Measurements from ENCODE around the gene DHRS2. TPM values are rescaled to one million over a fixed set of nuclear protein-coding genes. Genes with fewer than 3 reads are reported as not detected.

The DHRS2 gene
- total RNA-seq, 2 donors from 2014 or later: not detected

DNA sequence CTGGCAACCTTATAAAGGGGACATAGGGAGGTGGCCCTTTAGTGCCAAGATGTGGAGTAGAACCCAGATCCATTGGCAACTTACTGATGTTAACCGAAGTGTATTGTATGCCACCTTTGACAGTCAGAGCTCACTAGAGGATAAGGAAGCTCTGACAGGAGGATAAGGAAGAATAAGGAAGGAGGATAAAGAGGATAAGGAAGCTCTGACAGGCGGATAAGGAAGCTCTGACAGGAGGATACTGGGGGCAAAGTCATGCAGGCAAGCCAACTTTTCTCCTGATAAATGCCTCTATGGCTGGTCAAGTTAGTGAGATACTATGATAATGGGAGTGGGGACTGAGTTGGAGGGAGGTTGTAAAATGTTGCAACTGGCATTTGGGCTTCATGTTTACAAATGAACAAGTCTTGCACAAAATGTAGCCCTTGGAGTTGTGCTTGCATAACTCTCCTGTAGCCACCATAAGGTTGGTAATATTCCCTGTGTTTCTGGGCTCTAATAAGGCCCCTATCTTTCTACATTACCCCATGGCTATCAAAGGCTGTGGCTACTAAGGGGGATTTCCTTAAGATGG, 17.7 kb upstream of the DHRS2 start:
- H3K4me3 Mint-ChIP-seq: no peak overlapping the region
- peaks cover 43% of the 10 kb centered on the region for H3K27me3 Mint-ChIP-seq
- peaks cover 3% of the 10 kb centered on the region for H3K36me3 Mint-ChIP-seq (ENCODE audit: low read depth)
- H3K27ac Mint-ChIP-seq: no peak overlapping the region
- no peaks in the 10 kb centered on the region for H3K9me3 ChIP-seq (ENCODE audit: control insufficient read depth, low read length, poor library complexity, severe bottlenecking)
- DNase-seq: no peak
- peaks cover 4% of the 10 kb centered on the region for H3K4me1 Mint-ChIP-seq
- ATAC-seq: no peak

GRCh38 chr14:23620177-23620702, 15.9 kb upstream of the DHRS2 start:
- H3K27ac Mint-ChIP-seq: no peak overlapping the region
- ATAC-seq (no peak), DNase-seq (no peak)
- no peaks in the 10 kb centered on the region for H3K4me1 Mint-ChIP-seq
- peaks cover 3% of the 10 kb centered on the region for H3K36me3 Mint-ChIP-seq (ENCODE audit: low read depth)
- peaks cover 37% of the 10 kb centered on the region for H3K27me3 Mint-ChIP-seq
- no peak overlapping the region for H3K4me3 Mint-ChIP-seq
- H3K9me3 ChIP-seq (ENCODE audit: control insufficient read depth, low read length, poor library complexity, severe bottlenecking): no peaks in the 10 kb centered on the region

DNA sequence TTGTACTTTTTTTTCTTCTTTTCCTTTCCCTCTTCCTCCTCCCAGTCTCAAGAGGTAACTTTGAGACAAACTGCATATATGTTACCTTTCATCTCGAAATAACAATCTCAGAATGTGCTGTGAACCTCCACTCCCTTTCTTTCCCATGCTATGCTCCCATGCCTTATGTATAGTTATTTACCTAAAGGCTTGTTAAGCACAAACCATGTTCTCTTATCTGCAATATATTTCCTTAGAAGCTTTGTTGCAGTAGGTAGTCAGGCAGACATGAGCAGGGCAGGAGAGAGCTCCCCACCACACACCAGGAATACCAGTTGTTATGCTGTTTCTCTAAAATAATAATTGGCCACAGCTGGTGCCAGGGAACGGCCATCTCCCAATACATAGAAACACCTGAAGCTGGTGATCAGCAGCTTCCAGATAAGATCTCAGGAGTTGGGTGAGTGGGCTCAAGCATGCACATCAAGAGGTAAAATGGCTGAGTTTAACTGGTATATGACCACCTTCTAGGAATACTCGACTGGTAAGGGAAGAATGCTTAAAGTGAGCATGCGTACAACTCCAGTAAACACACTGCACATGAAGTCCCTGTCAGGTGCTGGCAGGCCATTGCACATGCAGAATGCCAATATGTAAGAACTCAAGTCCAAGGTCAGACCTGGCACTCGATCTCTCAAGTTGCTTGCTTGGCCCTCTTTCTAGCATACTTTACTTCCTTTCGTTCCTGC, 14.8 kb upstream of the DHRS2 start:
- Mint-ChIP-seq H3K4me3 (no peak overlapping the region), H3K4me1 (no peaks in the 10 kb centered on the region), H3K27me3 (peaks cover 37% of the 10 kb centered on the region), H3K27ac (no peak overlapping the region), H3K36me3 (ENCODE audit: low read depth) (peaks cover 3% of the 10 kb centered on the region)
- no peak for ATAC-seq
- no peaks in the 10 kb centered on the region for H3K9me3 ChIP-seq (ENCODE audit: control insufficient read depth, low read length, poor library complexity, severe bottlenecking)
- DNase-seq: no peak

- no peak for DNase-seq
- Mint-ChIP-seq H3K27me3 (peaks cover 40% of the 10 kb centered on the region), H3K27ac (no peak overlapping the region), H3K4me3 (no peak overlapping the region), H3K4me1 (no peaks in the 10 kb centered on the region), H3K36me3 (ENCODE audit: low read depth) (peaks cover 3% of the 10 kb centered on the region)
- ATAC-seq: no peak
- no peaks in the 10 kb centered on the region for H3K9me3 ChIP-seq (ENCODE audit: control insufficient read depth, low read length, poor library complexity, severe bottlenecking)
Observed at GRCh38 chr14:23621932-23622730, 14.0 kb upstream of the DHRS2 start.

- DNase-seq: no peak
- peaks cover 44% of the 10 kb centered on the region for H3K27me3 Mint-ChIP-seq
- peaks cover 3% of the 10 kb centered on the region for H3K36me3 Mint-ChIP-seq (ENCODE audit: low read depth)
- no peaks in the 10 kb centered on the region for H3K4me1 Mint-ChIP-seq
- H3K9me3 ChIP-seq (ENCODE audit: control insufficient read depth, low read length, poor library complexity, severe bottlenecking): no peaks in the 10 kb centered on the region
- H3K4me3 Mint-ChIP-seq: no peak overlapping the region
- no peak overlapping the region for H3K27ac Mint-ChIP-seq
- ATAC-seq: no peak
Observed at GRCh38 chr14:23622990-23623389, 13.2 kb upstream of the DHRS2 start.

- no peaks in the 10 kb centered on the region for H3K4me1 Mint-ChIP-seq
Observed at GRCh38 chr14:23623962-23624361, 12.2 kb upstream of the DHRS2 start.

DNA sequence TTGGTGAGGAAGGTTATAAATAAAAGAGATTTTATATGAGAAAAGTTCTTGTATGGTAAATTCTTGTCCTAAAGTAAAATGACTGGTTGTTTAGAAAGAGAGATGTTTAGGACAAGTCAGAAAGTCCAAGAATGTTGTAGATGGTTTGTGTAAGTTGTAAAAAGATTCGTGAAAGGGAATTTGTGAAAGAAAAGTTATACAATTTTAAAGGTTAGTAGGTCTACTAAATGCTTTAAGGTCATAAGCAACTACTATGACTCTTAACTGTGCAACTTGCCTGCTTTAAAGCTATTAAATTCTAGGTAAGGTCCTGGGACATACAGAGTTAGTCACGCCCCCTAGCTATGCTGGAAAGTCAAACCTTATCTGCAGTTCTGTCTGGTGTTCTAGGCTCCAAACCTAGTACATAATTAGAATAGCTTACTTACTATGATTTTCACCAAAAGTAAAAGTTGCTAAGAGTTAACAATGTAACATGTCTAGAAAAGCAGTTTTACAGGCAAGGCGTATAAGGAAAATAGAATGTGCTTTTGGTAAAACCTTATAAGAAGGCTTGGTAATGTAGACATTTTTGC, 11.2 kb upstream of the DHRS2 start:
- no peaks in the 10 kb centered on the region for H3K4me1 Mint-ChIP-seq
- H3K4me3 Mint-ChIP-seq: no peak overlapping the region
- H3K9me3 ChIP-seq (ENCODE audit: control insufficient read depth, low read length, poor library complexity, severe bottlenecking): no peaks in the 10 kb centered on the region
- DNase-seq: no peak
- peaks cover 39% of the 10 kb centered on the region for H3K27me3 Mint-ChIP-seq
- H3K27ac Mint-ChIP-seq: no peak overlapping the region
- peaks cover 3% of the 10 kb centered on the region for H3K36me3 Mint-ChIP-seq (ENCODE audit: low read depth)
- ATAC-seq: no peak

More at GRCh38 chr14:23623962-23624361, 12.2 kb upstream of the DHRS2 start:
- Mint-ChIP-seq H3K27ac (no peak overlapping the region), H3K27me3 (peaks cover 44% of the 10 kb centered on the region), H3K4me3 (no peak overlapping the region), H3K36me3 (ENCODE audit: low read depth) (peaks cover 3% of the 10 kb centered on the region)
- no peak for ATAC-seq
- no peak for DNase-seq
- no peaks in the 10 kb centered on the region for H3K9me3 ChIP-seq (ENCODE audit: control insufficient read depth, low read length, poor library complexity, severe bottlenecking)

DNA sequence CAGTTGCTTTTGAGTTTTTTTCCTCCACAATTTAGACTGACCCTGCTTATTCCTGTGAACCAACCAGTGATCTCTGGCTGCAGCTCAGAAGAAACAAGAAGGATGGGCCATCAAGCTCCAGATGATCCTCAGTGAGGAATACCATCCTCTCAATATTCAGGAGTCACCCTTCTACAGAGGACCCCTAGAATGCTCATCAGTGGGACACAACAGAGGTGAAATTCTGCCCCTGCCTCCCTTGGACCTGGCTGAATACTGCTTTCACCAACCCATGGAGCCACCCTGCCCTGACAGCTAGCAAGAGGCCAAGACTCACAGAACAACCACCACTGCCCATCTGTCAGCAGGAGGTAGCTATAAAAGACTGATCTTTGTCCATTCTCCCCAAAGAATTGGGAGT, 9.2 kb upstream of the DHRS2 start:
- Mint-ChIP-seq H3K27me3 (peaks cover 21% of the 10 kb centered on the region), H3K4me3 (no peak overlapping the region), H3K4me1 (peaks cover 4% of the 10 kb centered on the region), H3K27ac (no peak overlapping the region), H3K36me3 (ENCODE audit: low read depth) (peaks cover 2% of the 10 kb centered on the region)
- DNase-seq (no peak), ATAC-seq (no peak)
- no peaks in the 10 kb centered on the region for H3K9me3 ChIP-seq (ENCODE audit: control insufficient read depth, low read length, poor library complexity, severe bottlenecking)

GRCh38 chr14:23627961-23628360, 8.2 kb upstream of the DHRS2 start:
- H3K36me3 Mint-ChIP-seq (ENCODE audit: low read depth): peaks cover under 1% of the 10 kb centered on the region
- H3K4me3 Mint-ChIP-seq: no peak overlapping the region
- peaks cover 14% of the 10 kb centered on the region for H3K27me3 Mint-ChIP-seq
- no peak for DNase-seq
- ATAC-seq: no peak
- H3K4me1 Mint-ChIP-seq: peaks cover 9% of the 10 kb centered on the region
- no peak overlapping the region for H3K27ac Mint-ChIP-seq
- no peaks in the 10 kb centered on the region for H3K9me3 ChIP-seq (ENCODE audit: control insufficient read depth, low read length, poor library complexity, severe bottlenecking)

DNA sequence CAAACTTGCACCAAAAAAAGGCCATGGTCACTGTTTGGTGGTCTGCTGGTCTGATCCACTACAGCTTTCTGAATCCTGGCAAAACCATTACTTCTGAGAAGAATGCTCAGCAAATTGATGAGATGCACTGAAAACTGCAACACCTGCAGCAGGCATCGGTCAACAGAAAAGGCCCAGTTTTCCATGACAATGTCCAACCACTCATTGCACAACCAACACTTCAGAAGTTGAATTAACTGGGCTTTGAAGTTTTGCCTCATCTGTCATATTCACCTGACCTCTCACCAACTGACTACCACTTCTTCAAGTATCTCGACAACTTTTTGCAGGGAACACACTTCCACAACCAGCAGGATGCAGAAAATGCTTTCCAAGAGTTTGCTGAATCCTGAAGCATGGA, 7.0 kb upstream of the DHRS2 start:
- DNase-seq (no peak), ATAC-seq (no peak)
- no peak overlapping the region for H3K27ac Mint-ChIP-seq
- peaks cover 11% of the 10 kb centered on the region for H3K27me3 Mint-ChIP-seq
- peaks cover 11% of the 10 kb centered on the region for H3K4me1 Mint-ChIP-seq
- no peaks in the 10 kb centered on the region for H3K36me3 Mint-ChIP-seq (ENCODE audit: low read depth)
- H3K4me3 Mint-ChIP-seq: no peak overlapping the region
- no peaks in the 10 kb centered on the region for H3K9me3 ChIP-seq (ENCODE audit: control insufficient read depth, low read length, poor library complexity, severe bottlenecking)

DNA sequence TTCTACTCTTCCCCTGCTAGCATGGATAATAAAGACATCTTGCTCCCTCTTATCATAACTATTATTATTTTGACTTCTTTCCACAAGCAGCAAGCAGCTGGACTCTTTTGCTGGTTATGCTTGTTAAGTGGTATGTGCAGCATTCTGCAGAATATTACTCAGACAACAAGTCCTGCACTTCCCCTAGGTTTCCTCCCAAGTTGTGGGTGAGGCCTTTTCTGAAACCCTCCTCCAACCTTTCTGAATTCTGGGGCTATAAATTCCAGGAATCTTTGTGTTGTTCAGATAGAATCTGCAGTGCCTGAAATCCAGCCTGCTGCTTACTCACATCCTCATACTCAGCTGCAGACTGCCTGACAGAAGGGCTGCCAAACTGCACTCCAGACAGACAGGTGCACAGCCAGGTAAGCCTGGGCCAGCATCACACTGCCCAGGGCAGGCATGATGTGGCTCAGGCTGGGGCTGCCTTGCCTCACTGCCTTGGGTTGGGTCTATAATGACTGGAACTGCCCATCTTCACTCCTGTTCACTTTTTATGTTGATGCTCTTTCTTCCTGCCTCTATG, 6.2 kb upstream of the DHRS2 start:
- no peaks in the 10 kb centered on the region for H3K9me3 ChIP-seq (ENCODE audit: control insufficient read depth, low read length, poor library complexity, severe bottlenecking)
- DNase-seq (no peak), ATAC-seq (no peak)
- no peak overlapping the region for H3K4me3 Mint-ChIP-seq
- H3K4me1 Mint-ChIP-seq: peaks cover 11% of the 10 kb centered on the region
- H3K27me3 Mint-ChIP-seq: peaks cover 11% of the 10 kb centered on the region
- no peaks in the 10 kb centered on the region for H3K36me3 Mint-ChIP-seq (ENCODE audit: low read depth)
- H3K27ac Mint-ChIP-seq: peak overlapping the region; percentile 11

- Mint-ChIP-seq H3K27ac (no peak overlapping the region), H3K27me3 (peaks cover 11% of the 10 kb centered on the region), H3K36me3 (ENCODE audit: low read depth) (no peaks in the 10 kb centered on the region), H3K4me1 (peaks cover 14% of the 10 kb centered on the region), H3K4me3 (no peak overlapping the region)
- DNase-seq (no peak), ATAC-seq (no peak)
- no peaks in the 10 kb centered on the region for H3K9me3 ChIP-seq (ENCODE audit: control insufficient read depth, low read length, poor library complexity, severe bottlenecking)
Observed at GRCh38 chr14:23630687-23631086, 5.5 kb upstream of the DHRS2 start.

DNA sequence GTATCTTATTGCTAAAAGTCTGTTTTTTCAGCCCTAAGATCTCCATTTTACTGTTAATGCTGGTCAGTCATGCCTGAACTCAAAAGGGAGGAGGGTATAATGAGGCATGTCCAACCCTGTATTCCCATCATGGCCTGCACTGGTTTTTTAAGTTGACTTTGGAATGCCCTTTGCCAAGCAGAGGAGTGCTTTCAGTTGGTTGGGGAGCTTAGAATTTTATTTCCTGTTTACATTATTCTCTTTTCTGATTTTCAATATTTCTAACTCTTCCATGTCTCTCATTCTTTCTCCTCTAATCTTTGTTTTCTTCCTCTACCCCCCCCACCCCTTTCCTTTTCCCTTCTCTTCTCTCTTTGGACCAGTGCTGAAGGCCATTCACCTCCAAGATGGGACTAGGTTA, 4.9 kb upstream of the DHRS2 start:
- Mint-ChIP-seq H3K4me1 (peaks cover 14% of the 10 kb centered on the region), H3K4me3 (no peak overlapping the region), H3K36me3 (ENCODE audit: low read depth) (no peaks in the 10 kb centered on the region), H3K27ac (no peak overlapping the region), H3K27me3 (peaks cover 11% of the 10 kb centered on the region)
- DNase-seq (no peak), ATAC-seq (no peak)
- no peaks in the 10 kb centered on the region for H3K9me3 ChIP-seq (ENCODE audit: control insufficient read depth, low read length, poor library complexity, severe bottlenecking)

Measured in T-helper 17 cell (primary cell).